ENCODE data around the gene CLK3. TPM values are rescaled to one million over a fixed set of nuclear protein-coding genes. Genes with fewer than 3 reads are reported as not detected.

CLK3 gene
- total RNA-seq = 89.1 TPM

DNA sequence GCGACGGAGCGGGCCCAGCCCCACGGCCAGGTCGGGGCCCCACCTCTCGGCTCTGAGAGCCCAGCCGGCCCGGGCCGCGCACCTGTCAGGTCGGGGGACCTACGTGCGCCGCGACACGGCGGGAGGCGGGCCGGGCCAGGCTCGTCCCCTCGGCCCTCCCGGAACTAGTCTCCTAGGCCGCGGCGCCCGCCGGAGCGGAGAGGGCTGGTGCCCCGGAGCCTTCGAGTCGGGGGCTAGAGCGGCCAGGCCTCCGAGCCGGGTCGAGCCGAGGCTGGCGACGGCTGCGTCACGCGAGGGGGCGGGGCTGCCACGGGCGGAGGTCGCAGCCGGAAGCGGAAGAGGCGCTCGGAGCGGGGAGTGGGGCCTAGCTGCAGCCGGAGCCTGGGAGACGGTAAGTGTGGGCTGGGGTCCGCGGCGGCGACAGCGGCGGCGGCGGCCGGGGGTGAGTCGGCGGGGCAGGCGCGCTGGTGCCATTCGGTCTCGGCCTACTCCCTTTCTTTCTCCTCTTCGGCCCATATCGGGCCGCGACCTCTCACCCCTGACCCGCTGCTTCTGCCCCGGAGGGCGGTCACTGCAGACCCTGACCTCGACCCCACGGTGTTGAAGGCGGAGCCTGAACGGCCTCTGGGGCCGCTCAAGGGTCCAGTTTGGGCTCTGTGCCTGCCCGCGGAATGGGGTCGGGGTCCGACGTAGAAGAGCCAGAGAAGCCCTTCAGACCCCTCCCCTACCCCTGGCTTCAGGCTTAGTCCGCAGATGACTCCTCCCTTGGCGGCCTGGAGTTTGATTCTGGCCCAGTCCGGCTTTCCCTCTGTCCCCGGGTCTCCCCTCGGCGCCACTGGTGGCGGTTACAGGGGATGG, at the start of gene CLK3:
Gene CLK3, plus strand, starts transcription at position 329 of the 858 bp plus-strand sequence. CDS start 3,361 bp downstream, outside the sequence.
- Histone ChIP-seq H3K36me3 (peaks cover 0 to 15% of the 10 kb centered on the region in 2 donors), H3K4me3 (peak within 1 kb of the TSS; percentile 95 to 98), H3K27me3 (no peaks in the 10 kb centered on the region), H3K27ac (peak within 1 kb of the TSS; percentile 91), H3K4me1 (peaks cover 51% of the 10 kb centered on the region), H3K9me3 (no peaks in the 10 kb centered on the region)
- intact Hi-C loops (cut with DNase I) = no loop called here
- TF ChIP-seq, protein P1, sequence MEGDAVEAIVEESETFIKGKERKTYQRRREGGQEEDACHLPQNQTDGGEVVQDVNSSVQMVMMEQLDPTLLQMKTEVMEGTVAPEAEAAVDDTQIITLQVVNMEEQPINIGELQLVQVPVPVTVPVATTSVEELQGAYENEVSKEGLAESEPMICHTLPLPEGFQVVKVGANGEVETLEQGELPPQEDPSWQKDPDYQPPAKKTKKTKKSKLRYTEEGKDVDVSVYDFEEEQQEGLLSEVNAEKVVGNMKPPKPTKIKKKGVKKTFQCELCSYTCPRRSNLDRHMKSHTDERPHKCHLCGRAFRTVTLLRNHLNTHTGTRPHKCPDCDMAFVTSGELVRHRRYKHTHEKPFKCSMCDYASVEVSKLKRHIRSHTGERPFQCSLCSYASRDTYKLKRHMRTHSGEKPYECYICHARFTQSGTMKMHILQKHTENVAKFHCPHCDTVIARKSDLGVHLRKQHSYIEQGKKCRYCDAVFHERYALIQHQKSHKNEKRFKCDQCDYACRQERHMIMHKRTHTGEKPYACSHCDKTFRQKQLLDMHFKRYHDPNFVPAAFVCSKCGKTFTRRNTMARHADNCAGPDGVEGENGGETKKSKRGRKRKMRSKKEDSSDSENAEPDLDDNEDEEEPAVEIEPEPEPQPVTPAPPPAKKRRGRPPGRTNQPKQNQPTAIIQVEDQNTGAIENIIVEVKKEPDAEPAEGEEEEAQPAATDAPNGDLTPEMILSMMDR (IDR thresholded peaks at IDR 0.05) = no peak
- TF ChIP-seq POLR2AphosphoS5 (IDR thresholded peaks at IDR 0.05; ENCODE audit: insufficient read depth in 1 of 2, low read depth in 1 of 2) (peak in 1 of 2 donors; percentile 12), POLR2A (IDR thresholded peaks at IDR 0.05) (peak in 1 of 2 donors; percentile 70)
- DNase-seq (ENCODE audit: extremely low spot score in 2 of 2) = peak in 1 of 2 donors; percentile 95

DNA sequence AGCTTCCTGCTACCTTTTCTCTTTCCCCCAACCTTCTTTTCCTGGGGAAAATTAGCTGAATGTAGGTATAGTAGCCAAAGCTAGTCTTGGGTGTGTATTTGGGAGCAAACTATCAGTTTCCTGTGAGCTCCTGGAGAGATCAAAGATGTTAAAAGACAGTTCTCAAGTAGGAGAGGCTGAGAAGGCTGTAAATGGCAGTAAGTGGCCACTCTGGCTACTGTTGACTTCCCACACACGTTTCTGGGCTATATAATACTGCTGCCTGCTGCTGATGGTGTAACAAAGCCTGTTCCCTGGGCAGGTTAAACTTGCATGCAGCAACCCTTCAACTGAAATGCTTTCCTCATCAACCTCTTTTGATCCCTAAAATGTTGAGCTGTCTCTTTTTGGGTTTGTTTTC, 47.0 kb upstream of the CLK3 start:
- TF ChIP-seq, protein P1 (IDR thresholded peaks at IDR 0.05) = no peak
- TF ChIP-seq POLR2A (IDR thresholded peaks at IDR 0.05) (no peak), POLR2AphosphoS5 (IDR thresholded peaks at IDR 0.05; ENCODE audit: insufficient read depth in 1 of 2, low read depth in 1 of 2) (no peak)
- Histone ChIP-seq H3K4me3 (no peak overlapping the region), H3K27me3 (no peaks in the 10 kb centered on the region), H3K36me3 (peaks cover 0 to 10% of the 10 kb centered on the region in 2 donors), H3K4me1 (no peaks in the 10 kb centered on the region), H3K9me3 (no peaks in the 10 kb centered on the region), H3K27ac (no peak overlapping the region)
- intact Hi-C loops (cut with DNase I) = no loop called here
- DNase-seq (ENCODE audit: extremely low spot score in 2 of 2) = no peak

- no peaks in the 10 kb centered on the region for H3K27me3 ChIP-seq
- no peak overlapping the region for H3K4me3 ChIP-seq
- intact Hi-C loops (cut with DNase I) = no loop called here
- TF ChIP-seq POLR2A (IDR thresholded peaks at IDR 0.05) (no peak), POLR2AphosphoS5 (IDR thresholded peaks at IDR 0.05; ENCODE audit: insufficient read depth in 1 of 2, low read depth in 1 of 2) (no peak)
- TF ChIP-seq, protein P1 (IDR thresholded peaks at IDR 0.05) = no peak
- H3K36me3 ChIP-seq = peaks cover 0 to 19% of the 10 kb centered on the region in 2 donors
- DNase-seq (ENCODE audit: extremely low spot score in 2 of 2) = no peak
- H3K4me1 ChIP-seq = no peaks in the 10 kb centered on the region
- no peak overlapping the region for H3K27ac ChIP-seq
- no peaks in the 10 kb centered on the region for H3K9me3 ChIP-seq
These were observed 45.9 kb upstream of the CLK3 start for GRCh38 chr15:74569731-74570070.

- no peaks in the 10 kb centered on the region for H3K9me3 ChIP-seq
- H3K27me3 ChIP-seq = no peaks in the 10 kb centered on the region
- intact Hi-C loops (cut with DNase I) = no loop called here
- H3K4me1 ChIP-seq = no peaks in the 10 kb centered on the region
- H3K4me3 ChIP-seq = no peak overlapping the region
- no peak overlapping the region for H3K27ac ChIP-seq
- TF ChIP-seq POLR2A (IDR thresholded peaks at IDR 0.05) (no peak), POLR2AphosphoS5 (IDR thresholded peaks at IDR 0.05; ENCODE audit: insufficient read depth in 1 of 2, low read depth in 1 of 2) (no peak)
- TF ChIP-seq, protein P1 (IDR thresholded peaks at IDR 0.05) = no peak
- H3K36me3 ChIP-seq = peaks cover 0 to 22% of the 10 kb centered on the region in 2 donors
- no peak for DNase-seq (ENCODE audit: extremely low spot score in 2 of 2)
These were observed 44.4 kb upstream of the CLK3 start for GRCh38 chr15:74571191-74571590.

DNA sequence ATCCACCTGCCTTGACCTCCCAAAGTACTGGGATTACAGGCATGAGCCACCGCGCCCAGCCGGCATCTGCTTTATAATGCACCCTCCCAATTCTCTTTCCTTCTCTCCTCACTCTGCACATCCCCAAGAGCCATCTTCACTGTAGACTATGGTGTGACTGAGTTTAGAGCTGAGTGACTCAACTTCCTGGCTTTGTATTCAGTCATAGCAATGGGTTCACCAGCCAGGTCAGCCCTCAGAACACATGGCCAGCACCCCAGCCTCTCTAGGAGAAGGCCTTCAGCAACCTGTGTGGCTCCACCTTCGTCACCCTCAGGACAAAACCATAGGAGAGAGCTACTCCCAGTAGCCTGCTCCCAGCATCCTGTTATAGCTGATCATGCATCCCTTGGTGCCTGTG, 41.6 kb upstream of the CLK3 start:
- intact Hi-C loops (cut with DNase I) = no loop called here
- Histone ChIP-seq H3K27ac (no peak overlapping the region), H3K36me3 (peaks cover 0 to 22% of the 10 kb centered on the region in 2 donors), H3K4me3 (no peak overlapping the region), H3K27me3 (no peaks in the 10 kb centered on the region), H3K9me3 (no peaks in the 10 kb centered on the region), H3K4me1 (no peaks in the 10 kb centered on the region)
- TF ChIP-seq POLR2AphosphoS5 (IDR thresholded peaks at IDR 0.05; ENCODE audit: insufficient read depth in 1 of 2, low read depth in 1 of 2) = no peak
- TF ChIP-seq, protein P1 (IDR thresholded peaks at IDR 0.05) = no peak
- TF ChIP-seq POLR2A (IDR thresholded peaks at IDR 0.05) = no peak
- no peak for DNase-seq (ENCODE audit: extremely low spot score in 2 of 2)

Measured in vagina (tissue), 2 donors.